OCI-LY7 (cell line): ENCODE measurements around the gene YIPF1. TPM values are rescaled to one million over a fixed set of nuclear protein-coding genes. Genes with fewer than 3 reads are reported as not detected.

Source experiments
- BruUV-seq: library from RNA; stranded (reverse); fragments of 400-500 nt; replicated peaks from 2 replicates; lab custom pipeline; 2021; lab: Mats Ljungman, UMichigan
- CTCF ChIA-PET: fragments of 300-600 bp; sonication (Branson Sonifier 250); formaldehyde crosslinking; loops from one replicate; lab custom pipeline; 2022; ENCODE audit warnings: antibody characterized with exemption; ENCODE audit not compliant: unreplicated experiment; lab: Charles Lee
- POLR2A ChIA-PET: fragments of 300-600 bp; sonication (Branson Sonifier 250); formaldehyde crosslinking; loops from one replicate; lab custom pipeline; 2022; ENCODE audit warnings: antibody characterized with exemption; lab: Charles Lee
- DNase-seq: peaks from one replicate; pipeline ENCODE4 v3.0.0-alpha.2; 2015; ENCODE audit warnings: low spot score
- H2AFZ ChIP-seq: fragments of 200-600 bp; sonication (generic), shearing (Covaris generic); 2 replicates; pipeline ENCODE4 v1.6.1; 2014; ENCODE audit warnings: mild to moderate bottlenecking, antibody characterized with exemption, low read length, moderate library complexity
- H3K27ac ChIP-seq: fragments of 200-600 bp; sonication (generic); 2 replicates; pipeline ENCODE4 v1.5.1; 2014; ENCODE audit warnings: mixed run types, low read depth, mild to moderate bottlenecking, moderate library complexity, low read length, inconsistent platforms; ENCODE audit not compliant: poor library complexity, severe bottlenecking
- H3K36me3 ChIP-seq: fragments of 200-600 bp; sonication (generic); 2 replicates; pipeline ENCODE4 v1.6.1; 2014; ENCODE audit warnings: mild to moderate bottlenecking, antibody characterized with exemption, low read length, moderate library complexity, mixed read lengths; ENCODE audit not compliant: insufficient read depth
- H3K4me1 ChIP-seq: fragments of 200-600 bp; sonication (generic); 2 replicates; pipeline ENCODE4 v1.5.1; 2014; ENCODE audit warnings: mild to moderate bottlenecking, low read length; ENCODE audit not compliant: insufficient read depth, poor library complexity, severe bottlenecking
- H3K4me2 ChIP-seq: fragments of 200-600 bp; sonication (generic); 2 replicates; pipeline ENCODE4 v1.6.1; 2014; ENCODE audit warnings: mild to moderate bottlenecking, low read length
- H3K4me3 ChIP-seq: fragments of 200-600 bp; sonication (generic); 2 replicates; pipeline ENCODE4 v1.5.1; 2014; ENCODE audit warnings: mild to moderate bottlenecking, low read depth, low read length; ENCODE audit not compliant: poor library complexity, severe bottlenecking
- H3K79me2 ChIP-seq: fragments of 200-600 bp; sonication (generic); 2 replicates; pipeline ENCODE4 v1.6.1; 2016; ENCODE audit warnings: low read depth, mild to moderate bottlenecking, low read length, moderate library complexity, mixed read lengths; ENCODE audit not compliant: insufficient read depth
- H3K9me2 ChIP-seq: fragments of 200-600 bp; sonication (generic); 2 replicates; pipeline ENCODE4 v1.6.1; 2016; ENCODE audit warnings: mild to moderate bottlenecking, low read length, mixed read lengths; ENCODE audit not compliant: insufficient read depth
- H3K9me3 ChIP-seq: fragments of 200-600 bp; sonication (generic); 2 replicates; pipeline ENCODE4 v1.6.1; 2014; ENCODE audit warnings: mild to moderate bottlenecking, mixed run types, low read length, mixed read lengths
- H4K20me1 ChIP-seq: fragments of 200-600 bp; sonication (generic); 2 replicates; pipeline ENCODE4 v1.6.1; 2014; ENCODE audit warnings: mild to moderate bottlenecking, antibody characterized with exemption, low read length, moderate library complexity, mixed read lengths; ENCODE audit not compliant: insufficient read depth
- CTCF ChIP-seq: fragments of 200-600 bp; sonication (generic); conservative IDR thresholded peaks from 2 replicates; pipeline ENCODE4 v1.5.1; 2014; ENCODE audit warnings: mild to moderate bottlenecking, antibody characterized with exemption, low read length, moderate library complexity, mixed read lengths
- EZH2phosphoT487 ChIP-seq: fragments of 200-600 bp; sonication (generic); IDR thresholded peaks from 2 replicates; pipeline ENCODE4 v1.6.1; 2018; ENCODE audit warnings: low read depth, borderline replicate concordance, mild to moderate bottlenecking, mixed run types, antibody characterized with exemption, low read length, moderate library complexity, mixed read lengths
- intact Hi-C: fragments of 100-400 bp; cut with micrococcal nuclease; formaldehyde crosslinking; loops from one replicate; pipeline ENCODE4 v1.10.0; 2022; ENCODE audit not compliant: unreplicated experiment
- total RNA-seq, 2 experiments: library from RNA; depleted of rRNA in 1 of 2; stranded (reverse); fragments of >200 nt in 1 of 2; shearing (Covaris generic) in 1 of 2; gene quantifications; 2 replicates each; pipeline ENCODE4 v1.2.3, GENCODE V29; 2014 to 2022

The YIPF1 gene
- total RNA-seq, 2 experiments from 2014 or later, result 15.0 to 16.7 TPM

- intact Hi-C loops, result loop anchor here (10.0 kb wide), 1 partner anchor 196 kb away; no protein-coding TSS in a partner anchor
- Histone ChIP-seq H3K4me1 (peaks cover 8% of the 10 kb centered on the region), H3K4me3 (no peak overlapping the region), H3K27ac (no peak overlapping the region), H3K9me3 (no peaks in the 10 kb centered on the region), H3K79me2 (no peaks in the 10 kb centered on the region), H3K4me2 (no peak overlapping the region), H2AFZ (no peak overlapping the region), H3K36me3 (peaks cover 12% of the 10 kb centered on the region; the same call in 1 of the 2 replicates), H4K20me1 (no peaks in the 10 kb centered on the region), H3K9me2 (no peaks in the 10 kb centered on the region)
- DNase-seq, result no peak
- ChIA-PET CTCF (no interaction called here), POLR2A (interaction anchor here (1.0 to 1.5 kb wide), 3 partner anchors 10 to 32 kb away, joined by 4 to 7 read pairs (median 4); no protein-coding TSS in a partner anchor)
- BruUV-seq, result no TSS peak
- no peak for TF ChIP-seq EZH2phosphoT487
- no peak for TF ChIP-seq CTCF
Measured at GRCh38 chr1:53868565-53868964, 21.0 kb downstream of the YIPF1 start.

- BruUV-seq, result no TSS peak
- intact Hi-C loops, result loop anchor here (10.0 kb wide), 1 partner anchor 202 kb away; no protein-coding TSS in a partner anchor
- Histone ChIP-seq H3K9me3 (no peaks in the 10 kb centered on the region), H3K4me1 (peaks cover 14% of the 10 kb centered on the region), H4K20me1 (no peaks in the 10 kb centered on the region), H3K79me2 (no peaks in the 10 kb centered on the region), H3K4me3 (no peak overlapping the region), H2AFZ (0 out of 2 replicates have a peak overlapping the region, but pooled peaks have one; percentile 0), H3K4me2 (peak overlapping the region; percentile 36), H3K27ac (no peak overlapping the region), H3K9me2 (no peaks in the 10 kb centered on the region), H3K36me3 (no peaks in the 10 kb centered on the region)
- TF ChIP-seq EZH2phosphoT487 (no peak), CTCF (no peak)
- ChIA-PET CTCF (interaction anchor here (0.6 kb wide), 1 partner anchor 83 kb away, joined by 3 read pairs; the partner anchor contains the start of gene LRRC42), POLR2A (interaction anchor here (0.6 kb wide), 1 partner anchor 105 kb away, joined by 3 read pairs; no protein-coding TSS in a partner anchor)
- peak; percentile 32 for DNase-seq
Measured at GRCh38 chr1:53862507-53862906, 27.1 kb downstream of the YIPF1 start.

GRCh38 chr1:53860967-53861411, 28.6 kb downstream of the YIPF1 start:
- ChIA-PET CTCF (interaction anchor here (0.7 to 3.0 kb wide), 5 partner anchors 84 to 99 kb away, joined by 3 to 15 read pairs (median 5); partner anchors contain the start of gene IFT25), POLR2A (interaction anchor here (0.6 to 1.4 kb wide), 3 partner anchors 22 to 84 kb away, joined by 3 to 8 read pairs (median 5); partner anchors contain the start of genes IFT25 and NDC1)
- BruUV-seq, result no TSS peak
- peaks cover 7% of the 10 kb centered on the region; the same call in 1 of the 2 replicates for H3K36me3 ChIP-seq
- H4K20me1 ChIP-seq, result no peaks in the 10 kb centered on the region
- no peaks in the 10 kb centered on the region for H3K9me2 ChIP-seq
- H3K4me2 ChIP-seq, result no peak overlapping the region
- intact Hi-C loops, result loop anchor here (1.0 to 10.0 kb wide), 3 partner anchors 88 to 204 kb away; no protein-coding TSS in a partner anchor
- H2AFZ ChIP-seq, result no peak overlapping the region
- no peak for TF ChIP-seq EZH2phosphoT487
- TF ChIP-seq CTCF, result peak; percentile 95
- no peaks in the 10 kb centered on the region for H3K9me3 ChIP-seq
- H3K79me2 ChIP-seq, result no peaks in the 10 kb centered on the region
- H3K4me3 ChIP-seq, result no peak overlapping the region
- peaks cover 14% of the 10 kb centered on the region for H3K4me1 ChIP-seq
- H3K27ac ChIP-seq, result no peak overlapping the region
- peak; percentile 75 for DNase-seq
